GM12878 (cell line): ENCODE measurements around the gene YRDC. TPM values are rescaled to one million over a fixed set of nuclear protein-coding genes. Genes with fewer than 3 reads are reported as not detected.

Experiments used
- ATAC-seq: fragments of 200-7000 bp; cut with Tn5 transposase; 3 replicates; pipeline ENCODE4 v1.9.1; 2020; ENCODE audit warnings: mild to moderate bottlenecking, moderate library complexity
- BruUV-seq: library from RNA; stranded (reverse); fragments of 400-500 nt; replicated peaks from 2 replicates; lab custom pipeline; 2021; lab: Mats Ljungman, UMichigan
- CTCF ChIA-PET: fragments of 300-600 bp; sonication (Branson Sonifier 250); formaldehyde crosslinking; extraction: SDS; loops from one replicate; lab custom pipeline; 2021; ENCODE audit warnings: inconsistent platforms; lab: Yijun Ruan, JAX
- POLR2A ChIA-PET: fragments of 350-600 bp; formaldehyde crosslinking; extraction: SDS; loops from one replicate; lab custom pipeline; 2021; ENCODE audit warnings: inconsistent platforms; lab: Charles Lee
- RAD21 ChIA-PET: fragments of 300-600 bp; sonication (Branson Sonifier 250); formaldehyde crosslinking; loops from one replicate; lab custom pipeline; 2023; ENCODE audit warnings: antibody characterized with exemption; ENCODE audit not compliant: unreplicated experiment; lab: Charles Lee
- SMC1A ChIA-PET: fragments of 300-600 bp; sonication (Branson Sonifier 250); formaldehyde crosslinking; loops from one replicate; lab custom pipeline; 2023; ENCODE audit not compliant: unreplicated experiment, uncharacterized antibody; lab: Charles Lee
- DNase-seq: peaks from one replicate; pipeline ENCODE4 v3.0.0-alpha.2; 2011; ENCODE audit warnings: low read depth, low spot score
- FAIRE-seq: peaks from 3 replicates; lab custom pipeline; 2011; peaks lifted over from hg19 to GRCh38; lab: Jason Lieb, UNC
- H2AFZ ChIP-seq: 2 replicates; pipeline ENCODE4 v1.6.0; 2011; ENCODE audit warnings: low read depth, low read length, control low read depth; ENCODE audit not compliant: control insufficient read depth
- H3K27ac ChIP-seq: 2 replicates; pipeline ENCODE4 v1.5.1; 2011; ENCODE audit warnings: control low read depth; ENCODE audit not compliant: control insufficient read depth, insufficient read depth
- H3K27me3 ChIP-seq, 2 experiments: replicated peaks in 1 of 2; 2 replicates each; pipeline versions ENCODE4 v1.6.0 to v1.6.1; 2011; ENCODE audit warnings: low read length in 1 of 2; ENCODE audit not compliant: control insufficient read depth in 2 of 2, insufficient read depth in 2 of 2
- H3K36me3 ChIP-seq, 2 experiments: 2 replicates each; pipeline ENCODE4 v1.5.1; 2011; ENCODE audit warnings: low read length in 1 of 2; ENCODE audit not compliant: control insufficient read depth in 2 of 2, insufficient read depth in 2 of 2
- H3K4me1 ChIP-seq: 2 replicates; pipeline ENCODE4 v1.6.1; 2011; ENCODE audit warnings: mild to moderate bottlenecking, low read length, moderate library complexity, mixed read lengths; ENCODE audit not compliant: control insufficient read depth, insufficient read depth
- H3K4me2 ChIP-seq: 2 replicates; pipeline ENCODE4 v1.6.0; 2011; ENCODE audit warnings: control low read depth; ENCODE audit not compliant: control insufficient read depth, insufficient read depth
- H3K4me3 ChIP-seq: fragments of 200-600 bp; sonication (generic); 2 replicates; pipeline ENCODE4 v1.5.1; 2016
- H3K79me2 ChIP-seq: 2 replicates; pipeline ENCODE4 v1.6.0; 2011; ENCODE audit warnings: low read length; ENCODE audit not compliant: control insufficient read depth, insufficient read depth
- H3K9ac ChIP-seq: 2 replicates; pipeline ENCODE4 v1.8.0; 2011; ENCODE audit warnings: low read length, control low read depth, mixed read lengths; ENCODE audit not compliant: control insufficient read depth, insufficient read depth
- H3K9me3 ChIP-seq: replicated peaks from 3 replicates; pipeline ENCODE4 v1.5.1; 2011; ENCODE audit warnings: mild to moderate bottlenecking, low read length; ENCODE audit not compliant: control insufficient read depth, insufficient read depth
- H4K20me1 ChIP-seq: 2 replicates; pipeline ENCODE4 v1.6.0; 2011; ENCODE audit not compliant: control insufficient read depth, insufficient read depth
- ATF3 ChIP-seq: IDR thresholded peaks from 2 replicates; pipeline ENCODE4 v1.6.1; 2011; ENCODE audit warnings: low read depth, mild to moderate bottlenecking, low read length, moderate library complexity, borderline replicate concordance; ENCODE audit errors: extremely low read depth
- CEBPB ChIP-seq, 2 experiments: fragments of 150-350 bp in 1 of 2; IDR thresholded peaks; 2 replicates each; pipeline ENCODE4 v1.6.1; 2012 to 2014; ENCODE audit warnings: low read depth in 2 of 2, low read length in 2 of 2, borderline replicate concordance in 1 of 2, inconsistent platforms in 1 of 2
- CHD1 ChIP-seq: IDR thresholded peaks from 2 replicates; pipeline ENCODE4 v1.6.1; 2012; ENCODE audit warnings: low read depth, low read length, improper control_type of control experiment
- CHD4 ChIP-seq: fragments of 200-600 bp; sonication (generic); IDR thresholded peaks from 2 replicates; pipeline ENCODE4 v1.6.1; 2016; ENCODE audit warnings: mild to moderate bottlenecking
- DPF2 ChIP-seq: fragments of 450-650 bp; IDR thresholded peaks from 2 replicates; pipeline ENCODE4 v1.6.1; 2017; ENCODE audit warnings: mild to moderate bottlenecking
- ELK1 ChIP-seq: IDR thresholded peaks from 2 replicates; pipeline ENCODE4 v1.6.1; 2012; ENCODE audit warnings: low read depth, low read length, improper control_type of control experiment
- IKZF1 ChIP-seq: fragments of 450-650 bp; conservative IDR thresholded peaks from 2 replicates; pipeline ENCODE4 v1.6.1; 2017; ENCODE audit warnings: antibody characterized with exemption, mild to moderate bottlenecking
- IKZF2 ChIP-seq, 2 experiments: fragments of 450-650 bp; IDR thresholded peaks; 2 replicates each; pipeline ENCODE4 v1.6.1; 2017; ENCODE audit warnings: mild to moderate bottlenecking in 2 of 2, moderate library complexity in 2 of 2
- JUND ChIP-seq: IDR thresholded peaks from 2 replicates; pipeline ENCODE4 v1.6.1; 2012; ENCODE audit warnings: low read depth, mild to moderate bottlenecking, low read length, improper control_type of control experiment, moderate library complexity
- MTA3 ChIP-seq: IDR thresholded peaks from 2 replicates; pipeline ENCODE4 v1.6.1; 2012; ENCODE audit warnings: low read length, inconsistent platforms, borderline replicate concordance
- PAX8 ChIP-seq: fragments of 450-650 bp; IDR thresholded peaks from 2 replicates; pipeline ENCODE4 v1.6.1; 2017; ENCODE audit warnings: mild to moderate bottlenecking, moderate library complexity
- SKIL ChIP-seq: fragments of 450-650 bp; IDR thresholded peaks from 2 replicates; pipeline ENCODE4 v1.6.1; 2017; ENCODE audit warnings: mild to moderate bottlenecking, low read depth, inconsistent platforms; ENCODE audit not compliant: poor library complexity, severe bottlenecking
- USF1 ChIP-seq: IDR thresholded peaks from 2 replicates; pipeline ENCODE4 v1.6.1; 2011; ENCODE audit warnings: borderline replicate concordance, low read depth, mild to moderate bottlenecking, moderate library complexity, mixed read lengths, low read length; ENCODE audit not compliant: insufficient read depth; ENCODE audit errors: extremely low read length
- ZNF24 ChIP-seq: fragments of 450-650 bp; IDR thresholded peaks from 2 replicates; pipeline ENCODE4 v1.6.1; 2017; ENCODE audit warnings: antibody characterized with exemption, mild to moderate bottlenecking
- ZNF384 ChIP-seq: IDR thresholded peaks from 2 replicates; pipeline ENCODE4 v1.6.1; 2012; ENCODE audit warnings: low read depth, mild to moderate bottlenecking, low read length, improper control_type of control experiment, borderline replicate concordance
- WGBS: methylation state at CpG from one replicate; pipeline ENCODE4 v1.1.6; 2016; ENCODE audit warnings: low lambda C conversion rate; ENCODE audit not compliant: insufficient replicate concordance, insufficient coverage; ENCODE audit errors: missing lambda C conversion rate; 5-methylcytosine and 5-hydroxymethylcytosine counted together
- in situ Hi-C: fragments of 300-500 bp; cut with MboI; formaldehyde crosslinking; loops from 9 replicates; pipeline ENCODE4 v1.14.3; 2018; ENCODE audit warnings: mixed read lengths
- intact Hi-C: fragments of 100-400 bp; cut with micrococcal nuclease; formaldehyde crosslinking; loops from one replicate; pipeline ENCODE4 v1.14.2; 2022; ENCODE audit not compliant: unreplicated experiment
- polyA plus RNA-seq, 11 experiments: library from polyadenylated mRNA; depleted of rRNA in 4 of 11; unstranded in 6 of 11; stranded (reverse) in 5 of 11; fragments of >200 nt; fragmentation: Nextera tagmentation in 4 of 11; fragmentation: Illumina TruSeq in 1 of 11; extraction: Ambion mirVana in 4 of 11; extraction: Trizol in 1 of 11; gene quantifications; 1 replicate in 1 of 11; 2 replicates in 10 of 11; pipeline versions ENCODE4 v1.2.1 to v1.2.3, GENCODE V29; 2011 to 2016; ENCODE audit warnings: inconsistent platforms in 2 of 11, missing spikeins in 2 of 11, low read depth in 1 of 11
- total RNA-seq, 4 experiments: library from RNA; depleted of rRNA in 3 of 4; stranded (reverse); fragments of >200 nt in 3 of 4; fragmentation: Illumina TruSeq in 1 of 4; extraction: Trizol in 1 of 4; gene quantifications; 2 replicates each; pipeline versions ENCODE4 v1.2.1 to v1.2.3, GENCODE V29; 2013 to 2021

YRDC gene
- total and polyA plus RNA-seq, 10 of the 15 experiments (the other 5 are each of a cell fraction or from before 2014, with no cell fraction given) = 2.9 to 36.2 (median 19.3) TPM

GRCh38 chr1:37755290-37755689 is 52.7 kb downstream of the YRDC start (continued):
- TF ChIP-seq ZNF384 (no peak), CHD1 (no peak), ELK1 (no peak), IKZF2 (IDR thresholded peaks at IDR 0.05) (peak; percentile 52 to 57), PAX8 (no peak), CHD4 (no peak), JUND (no peak), ZNF24 (no peak), USF1 (no peak), IKZF1 (peak; percentile 86)

- no peaks in the 10 kb centered on the region for H4K20me1 ChIP-seq
- H3K4me2 ChIP-seq = peak overlapping the region; percentile 41; the same call in 1 of the 2 replicates
- no peaks in the 10 kb centered on the region for H3K9me3 ChIP-seq
- DNase-seq (no peak), ATAC-seq (no peak), FAIRE-seq (no peak)
- H3K9ac ChIP-seq = no peak overlapping the region
- ChIA-PET SMC1A (no interaction called here), CTCF (no interaction called here), POLR2A (no interaction called here), RAD21 (no interaction called here)
- no peaks in the 10 kb centered on the region; the same call in 1 of the 2 replicates for H3K4me1 ChIP-seq
- no peak overlapping the region for H3K27ac ChIP-seq
- H2AFZ ChIP-seq = no peak overlapping the region
- H3K27me3 ChIP-seq = peaks cover 5 to 6% of the 10 kb centered on the region in 2 experiments; a peak in 2 of 4 replicates
- no peaks in the 10 kb centered on the region for H3K36me3 ChIP-seq
- in situ Hi-C loops (no loop called here), intact Hi-C loops (no loop called here)
- 8% methylated on average over 44 of the region's 52 CpGs for WGBS
- TF ChIP-seq DPF2 (no peak), ATF3 (no peak), MTA3 (no peak), CEBPB (IDR thresholded peaks at IDR 0.05; ENCODE audit: borderline replicate concordance in 1 of 2, low read depth in 2 of 2, low read length in 2 of 2) (no peak), SKIL (no peak)
- no peak overlapping the region for H3K4me3 ChIP-seq
- no TSS peak for BruUV-seq
- H3K79me2 ChIP-seq = no peaks in the 10 kb centered on the region
These were observed 54.3 kb downstream of the YRDC start for GRCh38 chr1:37753473-37754321.
